GM12872 (cell line): ENCODE results near the gene C2orf74.

Experiments used
- TF ChIP-seq, protein P1 (sequence below): IDR thresholded peaks from 3 replicates; pipeline ENCODE4 v1.5.1; 2011; ENCODE audit warnings: low read depth, mild to moderate bottlenecking, low read length, moderate library complexity; ENCODE audit not compliant: insufficient read depth

The C2orf74 gene

DNA sequence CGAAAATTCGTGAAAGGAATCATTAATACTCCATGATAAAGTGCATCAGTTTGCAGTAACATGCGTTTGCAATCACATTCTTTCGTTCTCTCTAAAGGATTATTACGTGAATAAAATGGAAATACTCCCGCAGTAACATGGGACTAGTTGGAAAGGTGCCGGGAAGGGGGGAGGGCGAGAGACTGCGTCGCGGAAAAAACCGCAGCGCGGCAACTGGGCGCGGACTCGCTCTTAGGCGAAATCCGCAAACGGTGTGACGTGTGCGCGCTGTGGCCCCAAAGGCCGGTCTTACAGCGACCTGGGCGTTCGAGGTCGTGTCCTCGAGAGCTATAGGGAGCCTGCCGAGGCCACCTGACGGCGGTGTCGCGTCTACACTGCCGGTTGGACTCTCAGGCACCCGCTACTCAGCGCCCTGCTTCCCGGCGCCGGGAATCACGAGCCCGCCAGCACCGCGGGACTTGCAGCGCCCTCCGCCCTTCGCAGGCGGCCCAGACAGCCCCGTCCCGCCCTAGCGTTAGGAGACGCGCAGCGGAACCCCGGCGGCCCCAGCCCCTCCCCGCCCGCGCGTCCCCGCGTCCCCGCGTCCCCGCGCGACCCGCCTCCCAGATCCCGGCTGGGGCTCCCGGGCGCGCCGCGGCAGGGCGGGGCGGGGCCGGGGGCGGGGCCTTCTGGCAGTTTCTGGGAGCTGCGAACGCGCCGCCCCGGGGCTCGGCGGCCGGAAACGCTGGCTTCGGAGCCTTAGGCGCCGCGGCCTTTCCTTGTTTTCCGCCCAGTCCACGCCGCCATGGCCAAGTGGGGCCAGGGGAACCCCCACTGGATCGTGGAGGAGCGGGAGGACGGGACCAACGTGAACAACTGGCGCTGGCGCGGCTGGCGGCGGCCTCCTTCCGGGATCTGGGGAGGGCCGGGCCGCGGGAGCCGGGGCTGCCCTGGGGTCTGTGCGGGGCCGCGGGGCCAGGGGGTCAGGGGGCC is 15.1 kb downstream of the C2orf74 start:
- TF ChIP-seq, protein P1, sequence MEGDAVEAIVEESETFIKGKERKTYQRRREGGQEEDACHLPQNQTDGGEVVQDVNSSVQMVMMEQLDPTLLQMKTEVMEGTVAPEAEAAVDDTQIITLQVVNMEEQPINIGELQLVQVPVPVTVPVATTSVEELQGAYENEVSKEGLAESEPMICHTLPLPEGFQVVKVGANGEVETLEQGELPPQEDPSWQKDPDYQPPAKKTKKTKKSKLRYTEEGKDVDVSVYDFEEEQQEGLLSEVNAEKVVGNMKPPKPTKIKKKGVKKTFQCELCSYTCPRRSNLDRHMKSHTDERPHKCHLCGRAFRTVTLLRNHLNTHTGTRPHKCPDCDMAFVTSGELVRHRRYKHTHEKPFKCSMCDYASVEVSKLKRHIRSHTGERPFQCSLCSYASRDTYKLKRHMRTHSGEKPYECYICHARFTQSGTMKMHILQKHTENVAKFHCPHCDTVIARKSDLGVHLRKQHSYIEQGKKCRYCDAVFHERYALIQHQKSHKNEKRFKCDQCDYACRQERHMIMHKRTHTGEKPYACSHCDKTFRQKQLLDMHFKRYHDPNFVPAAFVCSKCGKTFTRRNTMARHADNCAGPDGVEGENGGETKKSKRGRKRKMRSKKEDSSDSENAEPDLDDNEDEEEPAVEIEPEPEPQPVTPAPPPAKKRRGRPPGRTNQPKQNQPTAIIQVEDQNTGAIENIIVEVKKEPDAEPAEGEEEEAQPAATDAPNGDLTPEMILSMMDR: no peak; the same call in 2 of the 3 replicates

DNA sequence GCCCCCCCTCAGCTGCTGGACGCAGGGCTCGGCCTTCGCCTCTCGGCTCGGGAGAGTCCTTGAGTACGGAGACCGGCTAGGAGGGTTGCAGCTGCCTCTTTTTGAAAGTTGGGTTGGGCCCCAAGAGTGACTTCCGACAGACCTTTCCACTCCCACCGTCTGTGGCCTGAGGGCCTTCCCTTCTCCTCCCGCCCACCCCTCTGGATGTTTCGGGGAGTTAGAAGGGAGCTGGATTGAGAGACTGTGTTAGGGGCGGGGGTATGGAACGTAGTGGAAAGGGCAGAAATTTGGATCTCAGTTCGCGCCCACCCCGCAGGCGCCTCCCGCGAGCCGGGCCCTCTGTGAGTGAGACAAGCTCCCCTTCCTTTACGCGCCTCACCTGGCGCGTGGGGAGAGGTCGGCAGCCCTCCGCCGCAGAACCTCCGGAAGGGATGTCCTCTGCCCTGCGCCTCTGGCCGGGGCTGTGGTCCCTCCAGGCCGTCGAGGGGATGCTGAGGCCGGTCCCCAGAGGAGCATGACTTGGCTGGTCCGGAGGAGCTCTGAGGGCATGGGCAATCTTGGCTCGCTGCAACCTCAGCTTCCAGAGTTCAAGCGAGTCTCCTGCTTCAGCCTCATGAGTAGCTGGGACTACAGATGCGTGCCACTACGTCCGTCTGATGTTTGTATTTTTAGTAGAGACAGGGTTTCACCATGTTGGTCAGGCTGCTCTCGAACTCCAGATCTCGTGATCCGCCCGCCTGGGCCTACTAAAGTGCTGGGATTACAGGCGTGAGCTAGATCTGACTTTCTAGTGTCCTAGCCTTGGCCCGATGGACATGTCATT is 15.9 kb downstream of the C2orf74 start:
- TF ChIP-seq, protein P1: no peak

- TF ChIP-seq, protein P1: no peak
These were observed 16.9 kb downstream of the C2orf74 start for GRCh38 chr2:61178603-61179545.

DNA sequence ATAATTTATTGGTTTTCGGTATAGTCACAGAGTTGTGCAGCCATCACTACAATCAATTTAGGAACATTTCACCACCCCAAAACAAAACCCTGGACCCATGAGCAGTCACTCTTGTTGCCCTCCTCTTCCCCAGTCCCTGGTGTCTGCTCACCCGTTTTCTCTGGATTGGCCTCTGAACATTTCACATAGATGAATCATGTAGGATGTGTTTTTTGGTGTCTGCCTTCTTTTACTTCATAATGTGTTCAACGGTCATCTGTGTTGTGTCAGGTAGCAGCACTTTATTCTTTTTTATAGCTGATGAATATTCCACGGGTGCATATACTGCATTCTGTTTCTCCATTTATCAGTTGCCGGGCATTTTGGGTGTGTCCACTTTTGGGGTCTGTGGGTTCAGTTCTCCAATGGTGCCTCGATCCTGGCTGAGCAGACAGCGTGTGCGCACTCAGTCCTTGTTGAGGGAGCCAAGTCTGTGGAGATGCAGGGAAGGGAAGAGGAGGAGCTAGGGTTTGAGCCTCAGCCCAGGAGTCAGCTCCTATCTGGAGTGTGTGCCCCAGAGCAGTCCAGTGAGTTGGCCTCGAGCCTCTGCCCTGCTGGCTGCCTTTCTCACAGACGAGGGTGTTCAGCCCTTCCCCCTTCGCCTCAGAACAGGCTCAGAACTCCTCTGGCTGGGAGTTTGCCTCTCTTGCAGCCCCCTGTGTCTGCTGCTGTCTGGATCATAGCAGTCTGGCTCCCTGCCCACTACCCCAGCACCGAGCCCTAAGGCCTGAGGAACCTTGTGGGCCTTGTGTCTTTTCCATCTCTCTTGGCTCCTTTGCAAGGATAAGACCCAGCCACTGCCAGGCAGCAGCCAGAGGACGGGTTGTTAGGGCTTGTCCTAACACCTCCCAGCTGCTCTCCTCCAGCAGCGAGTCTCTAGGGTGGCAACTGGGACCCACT is 18.0 kb downstream of the C2orf74 start:
- TF ChIP-seq, protein P1: no peak

- TF ChIP-seq, protein P1: no peak
These were observed 18.7 kb downstream of the C2orf74 start for GRCh38 chr2:61180686-61181085.

DNA sequence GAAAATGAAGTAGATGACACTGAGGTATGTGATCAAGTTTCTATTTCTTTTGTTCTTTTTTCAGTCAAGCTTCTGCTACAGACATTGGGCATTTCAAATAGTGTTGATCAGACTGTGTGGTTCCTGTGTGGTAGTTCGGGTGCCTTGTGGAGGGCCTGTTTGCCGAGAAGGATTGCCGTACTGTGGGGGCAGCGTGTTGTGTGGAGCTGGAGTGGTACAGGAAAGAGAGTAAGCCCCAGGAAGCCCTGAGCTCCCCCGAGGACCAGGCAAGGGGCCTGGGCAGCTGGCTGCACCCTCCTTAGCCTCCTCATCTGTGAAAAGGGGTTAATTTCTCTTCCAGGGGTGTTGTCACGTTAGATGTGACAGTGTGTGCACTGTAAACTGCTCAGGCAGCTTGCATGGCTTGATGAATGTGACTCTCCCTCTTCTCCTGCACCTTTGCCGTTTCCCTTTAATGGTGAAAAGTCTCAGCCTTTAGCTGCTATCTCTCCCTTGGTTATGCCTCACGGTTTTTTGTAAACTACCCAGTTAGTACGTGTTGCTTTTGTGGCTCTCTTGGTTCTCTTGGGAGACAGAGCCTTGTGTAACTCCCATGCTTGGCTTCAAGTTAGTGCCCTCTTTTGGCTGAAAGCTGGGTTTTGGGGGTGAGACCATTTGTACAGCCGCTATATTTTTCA is 19.5 kb downstream of the C2orf74 start:
- TF ChIP-seq, protein P1: no peak
